GM12865 (cell line): ENCODE results near the gene CLCN6.

Experiments
- DNase-seq: peaks from one replicate; pipeline ENCODE4 v3.0.0; 2010; ENCODE audit warnings: low read depth
- H3K4me3 ChIP-seq: 2 replicates; pipeline ENCODE4 v1.5.1; 2011; ENCODE audit warnings: mild to moderate bottlenecking, low read depth, low read length, control low read depth
- TF ChIP-seq, protein P1 (sequence below): IDR thresholded peaks from 2 replicates; pipeline ENCODE4 v1.5.1; 2011; ENCODE audit warnings: low read length, control low read depth, low read depth, inconsistent platforms; ENCODE audit not compliant: insufficient read depth; ENCODE audit errors: missing control alignments

Gene CLCN6

DNA sequence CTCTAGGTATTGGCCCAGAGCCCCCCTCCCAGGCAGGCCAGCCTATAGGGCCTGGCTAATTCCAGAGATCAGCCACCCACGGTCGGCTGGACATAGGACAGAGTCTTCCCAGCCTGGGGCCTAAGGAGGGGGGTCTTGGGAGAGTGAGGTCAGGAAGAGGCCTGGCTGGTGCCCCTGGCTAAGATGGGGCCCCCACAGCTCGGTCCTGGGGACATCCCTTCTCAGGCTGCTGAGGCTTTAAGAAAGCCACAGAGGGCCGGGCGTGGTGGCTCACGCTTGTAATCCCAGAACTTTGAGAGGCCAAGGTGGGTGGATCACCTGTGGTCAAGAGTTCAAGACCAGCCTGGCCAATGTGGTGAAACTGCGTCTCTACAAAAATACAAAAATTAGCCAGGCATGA, 41.5 kb upstream of the CLCN6 start:
- no peak for DNase-seq
- TF ChIP-seq, protein P1, sequence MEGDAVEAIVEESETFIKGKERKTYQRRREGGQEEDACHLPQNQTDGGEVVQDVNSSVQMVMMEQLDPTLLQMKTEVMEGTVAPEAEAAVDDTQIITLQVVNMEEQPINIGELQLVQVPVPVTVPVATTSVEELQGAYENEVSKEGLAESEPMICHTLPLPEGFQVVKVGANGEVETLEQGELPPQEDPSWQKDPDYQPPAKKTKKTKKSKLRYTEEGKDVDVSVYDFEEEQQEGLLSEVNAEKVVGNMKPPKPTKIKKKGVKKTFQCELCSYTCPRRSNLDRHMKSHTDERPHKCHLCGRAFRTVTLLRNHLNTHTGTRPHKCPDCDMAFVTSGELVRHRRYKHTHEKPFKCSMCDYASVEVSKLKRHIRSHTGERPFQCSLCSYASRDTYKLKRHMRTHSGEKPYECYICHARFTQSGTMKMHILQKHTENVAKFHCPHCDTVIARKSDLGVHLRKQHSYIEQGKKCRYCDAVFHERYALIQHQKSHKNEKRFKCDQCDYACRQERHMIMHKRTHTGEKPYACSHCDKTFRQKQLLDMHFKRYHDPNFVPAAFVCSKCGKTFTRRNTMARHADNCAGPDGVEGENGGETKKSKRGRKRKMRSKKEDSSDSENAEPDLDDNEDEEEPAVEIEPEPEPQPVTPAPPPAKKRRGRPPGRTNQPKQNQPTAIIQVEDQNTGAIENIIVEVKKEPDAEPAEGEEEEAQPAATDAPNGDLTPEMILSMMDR: no peak
- no peak overlapping the region for H3K4me3 ChIP-seq

DNA sequence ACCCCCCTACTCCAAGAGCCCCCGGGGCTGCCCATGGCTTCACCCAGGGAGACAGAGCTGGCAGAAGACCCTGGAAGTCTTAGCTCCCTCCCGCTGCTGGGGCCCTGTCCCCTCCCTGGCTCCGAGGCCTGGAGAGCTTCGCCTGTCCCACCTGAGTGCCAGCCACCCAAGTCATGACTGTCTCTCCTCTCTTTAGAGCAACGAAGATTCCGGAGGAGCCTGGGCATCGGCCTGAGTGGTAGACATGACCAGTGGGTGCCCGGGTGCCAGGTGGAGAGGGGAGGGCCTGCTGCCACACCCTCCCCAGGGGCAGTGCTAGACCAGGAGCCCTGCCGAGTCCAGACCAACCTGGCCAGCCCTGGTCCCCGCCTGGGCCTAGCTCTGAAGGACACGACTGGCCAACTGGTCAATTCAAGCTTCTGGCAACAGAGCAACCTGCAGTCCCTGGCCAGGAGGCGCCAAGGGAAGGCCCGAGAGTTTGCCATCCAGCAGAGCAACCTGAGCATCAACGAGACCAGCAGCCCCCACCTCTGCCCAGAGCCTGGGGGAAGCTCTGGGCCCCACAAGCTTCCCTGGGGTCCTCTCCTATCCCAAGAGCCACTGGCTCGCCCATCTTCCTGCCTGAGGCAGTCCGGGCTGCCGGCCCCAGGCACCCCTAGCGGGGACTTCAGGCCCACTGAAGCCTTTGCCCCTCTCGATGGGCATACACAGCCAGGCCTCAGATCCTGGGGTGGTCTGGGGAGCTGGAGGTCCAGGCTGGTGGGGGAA, 40.1 kb upstream of the CLCN6 start:
- TF ChIP-seq, protein P1: no peak
- no peak for DNase-seq
- H3K4me3 ChIP-seq: no peak overlapping the region

DNA sequence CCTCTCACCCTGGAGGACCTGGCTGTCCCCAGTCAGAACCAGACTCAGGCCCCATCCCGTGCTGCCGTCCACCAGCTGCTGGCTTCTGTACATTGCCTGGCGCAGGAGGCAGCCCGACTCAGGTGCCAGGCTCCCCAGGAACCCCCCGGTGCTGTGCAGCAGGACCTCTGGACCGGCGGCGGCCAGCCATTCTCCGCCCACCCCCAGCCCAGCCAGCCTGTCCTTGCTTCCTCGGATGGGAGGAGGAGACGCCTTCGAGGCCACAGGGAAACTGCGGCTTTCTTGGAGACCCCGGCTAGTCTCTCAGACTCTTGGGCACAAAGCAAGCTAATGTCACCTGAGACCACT, 39.6 kb upstream of the CLCN6 start:
- H3K4me3 ChIP-seq: no peak overlapping the region
- DNase-seq: no peak
- TF ChIP-seq, protein P1: no peak

DNA sequence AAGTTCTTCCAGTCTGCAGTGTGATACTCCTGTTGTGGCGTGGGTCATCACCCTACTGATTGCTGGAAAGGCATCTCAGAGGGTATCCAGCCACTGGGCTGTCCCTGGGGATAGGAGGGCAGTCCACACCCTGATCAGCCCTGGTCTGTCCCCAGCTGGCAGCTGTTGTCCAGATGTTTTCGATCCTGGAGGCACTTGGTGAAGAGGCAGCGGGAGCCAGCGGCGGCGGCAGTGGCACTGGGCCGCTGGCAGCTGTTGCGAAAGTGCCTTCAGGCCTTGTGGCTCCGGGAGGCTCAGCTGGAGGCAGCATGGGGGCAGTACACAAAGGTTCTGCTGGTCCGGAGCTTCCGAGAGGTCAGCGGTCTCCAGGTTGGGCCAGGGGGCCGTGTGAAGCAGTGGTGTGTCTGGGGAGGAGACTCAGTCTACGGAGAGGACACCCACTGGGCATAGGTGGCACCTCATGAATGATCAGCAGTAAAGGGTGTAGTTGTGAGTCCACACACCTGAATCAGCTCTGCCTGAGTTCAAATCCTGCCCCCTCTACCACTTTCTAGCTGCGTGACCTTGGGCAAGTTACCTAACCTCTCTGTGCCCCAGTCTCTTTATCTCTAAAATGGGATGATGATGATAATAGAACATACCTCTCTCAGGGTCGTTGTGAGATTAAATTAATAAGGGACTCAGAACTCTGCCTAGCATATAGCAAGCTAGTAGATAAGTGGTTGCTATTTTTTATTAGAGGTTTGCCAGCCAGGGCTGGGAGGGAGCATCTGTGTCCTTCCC, 37.9 kb upstream of the CLCN6 start:
- TF ChIP-seq, protein P1: no peak
- no peak for DNase-seq
- H3K4me3 ChIP-seq: no peak overlapping the region

DNA sequence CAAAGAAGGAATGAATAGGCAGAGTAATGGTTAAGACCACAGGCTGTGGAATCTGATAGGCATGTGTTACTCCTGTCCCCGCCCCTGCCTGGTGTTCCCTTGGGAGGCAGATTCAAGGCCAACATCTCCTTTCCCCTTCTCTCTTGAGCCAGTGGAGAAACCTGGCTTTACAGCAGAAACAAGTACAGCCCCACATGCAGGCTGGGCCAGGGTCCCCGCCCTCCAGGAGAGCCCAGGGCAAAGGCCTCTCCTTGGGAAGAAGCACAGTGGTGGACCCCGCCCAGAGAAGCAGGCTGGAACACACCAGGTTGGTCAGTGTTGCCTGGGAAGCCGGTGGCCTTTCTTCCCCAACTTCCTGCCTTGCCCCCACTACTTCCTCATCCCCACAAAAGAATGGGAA, 37.2 kb upstream of the CLCN6 start:
- TF ChIP-seq, protein P1: no peak
- no peak for DNase-seq
- H3K4me3 ChIP-seq: no peak overlapping the region

DNA sequence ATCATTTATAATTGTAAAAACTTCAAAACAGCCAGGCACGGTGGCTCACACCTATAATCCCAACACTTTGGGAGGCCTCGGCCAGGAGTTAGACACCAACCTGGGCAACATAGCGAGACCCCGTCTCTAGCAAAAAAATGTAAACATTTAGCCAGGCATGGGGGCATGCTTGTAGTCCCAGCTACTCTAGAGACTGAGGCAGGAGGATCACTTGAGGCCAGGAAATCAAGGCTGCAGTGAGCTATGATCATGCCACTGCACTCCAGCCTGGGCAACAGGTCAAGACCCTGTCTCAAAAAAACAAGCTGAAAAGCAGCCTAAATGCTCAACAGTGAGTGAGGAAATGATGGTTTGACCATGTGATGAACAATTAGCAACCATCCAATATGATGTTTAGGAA, 36.7 kb upstream of the CLCN6 start:
- TF ChIP-seq, protein P1: no peak

More for the DNA sequence above, 36.7 kb upstream of the CLCN6 start:
- no peak overlapping the region for H3K4me3 ChIP-seq
- DNase-seq: no peak
